Measurements from ENCODE around the gene AHCYL1. TPM values are rescaled to one million over a fixed set of nuclear protein-coding genes. Genes with fewer than 3 reads are reported as not detected.
"Not testable (repeated sequence)": the region's sequence is repeated elsewhere in the genome, so short reads cannot be mapped to it uniquely, and the experiment has no call there.

AHCYL1 gene
- 76.5 TPM for polyA plus RNA-seq (2013, experiment 1 of 2; ENCODE audit: insufficient read length)
- polyA plus RNA-seq (2013, experiment 2 of 2; ENCODE audit: insufficient read length): 85.6 TPM

GRCh38 chr1:109984456-109985246 lies at the start of gene AHCYL1:
Gene AHCYL1 (plus strand): TSS chr1:109984765. CDS start chr1:109985053, 288 bp downstream.
- peak; percentile 99 for DNase-seq

- DNase-seq: no peak
Measured at GRCh38 chr1:109935451-109935900, 49.1 kb upstream of the AHCYL1 start.

GRCh38 chr1:109937738-109938137 lies 46.8 kb upstream of the AHCYL1 start:
- DNase-seq: no peak

DNA sequence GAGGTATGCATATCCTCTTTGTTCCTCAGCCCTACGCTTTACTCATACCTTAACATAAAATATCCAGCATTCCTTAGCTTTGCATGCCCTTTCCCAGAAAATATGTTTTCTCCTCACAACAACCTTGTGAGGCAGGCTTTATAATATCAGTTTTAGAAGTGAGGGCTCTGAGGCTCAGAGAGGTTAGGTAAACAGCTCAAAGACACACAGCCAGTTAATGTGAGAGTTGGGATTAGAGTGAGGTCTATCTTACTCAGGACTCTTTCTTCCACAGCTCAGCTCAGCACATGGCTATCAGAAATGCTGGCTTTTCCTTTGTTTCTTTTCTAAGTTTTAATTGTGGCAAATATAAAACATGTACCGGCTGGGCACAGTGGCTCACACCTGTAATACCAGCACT lies 46.0 kb upstream of the AHCYL1 start:
- DNase-seq: no peak

DNA sequence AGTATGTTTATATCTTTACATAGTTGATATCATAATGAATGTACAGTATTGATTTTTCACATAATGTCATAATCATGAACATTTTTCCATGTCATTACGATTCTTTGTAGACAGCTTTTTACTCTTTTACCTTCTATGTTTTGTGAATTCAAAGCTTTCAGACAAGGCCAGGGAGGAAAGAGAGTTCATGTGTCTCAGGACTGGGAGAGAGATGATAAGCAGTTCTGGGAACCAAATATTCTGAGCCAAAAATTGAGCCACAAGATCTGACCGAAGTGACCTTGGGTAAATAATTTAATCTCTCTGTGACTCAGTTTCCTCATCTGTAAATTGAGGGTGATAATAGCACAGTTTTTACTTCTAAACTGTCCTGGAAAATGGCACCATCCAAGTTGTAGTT lies 42.1 kb upstream of the AHCYL1 start:
- DNase-seq: no peak

- no peak for DNase-seq
Measured at GRCh38 chr1:109944541-109944940, 40.0 kb upstream of the AHCYL1 start.

DNA sequence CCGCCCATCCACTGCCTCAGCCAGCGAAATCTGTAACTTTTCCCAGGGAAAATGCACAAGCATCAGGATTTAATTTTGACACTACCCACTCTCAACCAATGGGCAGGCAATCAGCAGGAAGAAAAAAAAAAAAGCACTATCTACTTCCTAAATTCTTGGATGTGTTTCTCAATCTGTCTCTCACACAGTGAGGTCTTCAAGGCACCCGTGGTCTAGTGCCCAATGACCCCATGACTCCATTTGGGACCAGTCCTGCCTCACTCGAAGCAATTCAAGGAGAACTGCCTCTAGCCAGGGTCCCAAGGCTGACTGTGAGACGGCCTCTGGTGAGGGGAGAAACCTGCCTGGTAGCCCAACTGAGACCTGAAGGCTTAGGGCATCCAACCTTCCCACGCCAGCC lies 38.1 kb upstream of the AHCYL1 start:
- no peak for DNase-seq

- no peak for DNase-seq
Measured at GRCh38 chr1:109947582-109948284, 36.8 kb upstream of the AHCYL1 start.

- no peak for DNase-seq
Measured at GRCh38 chr1:109948285-109948630, 36.3 kb upstream of the AHCYL1 start.

DNA sequence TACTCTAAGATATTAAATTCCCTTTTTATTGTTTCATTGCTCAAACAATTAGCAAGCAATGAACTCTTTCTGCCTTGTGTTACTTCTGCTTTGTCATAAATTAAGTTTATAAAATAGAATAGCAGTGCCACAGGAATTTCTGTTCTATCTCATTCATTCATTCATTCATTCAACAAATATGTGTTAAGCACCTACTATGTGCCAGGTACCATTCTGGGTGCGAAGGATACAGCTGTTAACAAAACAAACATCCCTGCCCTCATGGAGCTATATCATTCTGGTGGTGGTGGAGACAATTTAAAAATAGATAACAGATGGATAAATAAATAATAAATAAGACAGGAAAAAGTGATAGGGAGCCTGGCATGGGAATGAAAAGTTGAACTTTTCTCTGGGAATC lies 34.5 kb upstream of the AHCYL1 start:
- DNase-seq: no peak

DNA sequence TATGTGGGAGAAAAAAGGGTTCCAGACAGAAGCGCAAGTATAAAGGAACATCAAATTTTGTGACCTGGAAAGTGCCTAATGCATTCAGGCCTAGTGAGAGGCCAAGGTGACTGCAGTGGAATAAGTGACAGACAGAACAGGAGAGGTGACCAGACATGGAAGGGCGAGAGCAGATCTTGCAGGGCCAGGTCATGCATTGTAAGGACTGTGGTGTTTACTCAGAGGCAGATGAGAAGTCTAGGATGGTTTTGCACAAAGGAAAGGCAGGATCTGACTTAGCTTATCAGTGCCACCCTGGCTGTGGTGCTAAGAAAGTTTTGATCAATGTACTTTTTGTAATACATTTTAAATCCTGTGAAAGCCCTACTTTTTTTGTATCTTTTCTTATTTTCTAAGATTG lies 34.1 kb upstream of the AHCYL1 start:
- DNase-seq: no peak

- DNase-seq: not testable (repeated sequence)
Measured at GRCh38 chr1:109951501-109951900, 33.1 kb upstream of the AHCYL1 start.

- peak; percentile 55 for DNase-seq
Measured at GRCh38 chr1:109954041-109954512, 30.5 kb upstream of the AHCYL1 start.

- DNase-seq: no peak
Measured at GRCh38 chr1:109959632-109959973, 25.0 kb upstream of the AHCYL1 start.

DNA sequence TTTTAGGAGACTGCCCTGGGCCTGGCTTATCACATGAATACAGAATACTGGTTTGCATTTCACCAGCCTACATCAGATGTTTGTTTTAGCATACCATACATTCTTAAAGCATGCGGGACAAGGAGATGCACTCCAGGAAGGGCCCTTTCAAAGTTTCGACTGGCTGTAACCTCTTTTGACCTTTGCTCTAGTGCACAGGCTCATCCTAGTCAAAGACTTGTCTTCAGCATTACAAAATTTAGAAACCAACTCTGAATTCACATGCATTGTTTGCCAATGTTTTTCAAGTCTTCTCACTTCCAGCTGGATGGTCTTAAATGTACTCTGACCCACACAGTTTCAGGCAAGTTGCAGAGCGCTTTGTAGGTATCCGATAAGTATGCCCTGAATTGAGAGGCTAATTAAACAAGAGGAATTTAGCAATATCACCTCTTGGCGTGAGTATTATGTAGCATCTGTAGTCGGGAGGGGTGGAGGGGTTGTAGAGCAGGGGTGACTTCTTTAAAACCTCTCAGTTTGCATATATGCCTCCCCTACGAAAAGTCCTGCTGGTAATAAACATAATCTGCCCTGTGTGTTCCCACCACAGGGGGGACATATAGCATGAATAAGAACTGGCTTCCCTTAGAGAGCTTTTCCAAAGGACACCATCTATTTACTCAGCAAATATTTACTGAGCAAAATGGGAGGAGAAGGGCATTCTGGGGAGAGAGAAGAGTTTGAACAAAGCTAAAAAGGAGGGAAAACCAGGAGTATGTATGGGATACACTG lies 24.4 kb upstream of the AHCYL1 start:
- DNase-seq: peak; percentile 94

DNA sequence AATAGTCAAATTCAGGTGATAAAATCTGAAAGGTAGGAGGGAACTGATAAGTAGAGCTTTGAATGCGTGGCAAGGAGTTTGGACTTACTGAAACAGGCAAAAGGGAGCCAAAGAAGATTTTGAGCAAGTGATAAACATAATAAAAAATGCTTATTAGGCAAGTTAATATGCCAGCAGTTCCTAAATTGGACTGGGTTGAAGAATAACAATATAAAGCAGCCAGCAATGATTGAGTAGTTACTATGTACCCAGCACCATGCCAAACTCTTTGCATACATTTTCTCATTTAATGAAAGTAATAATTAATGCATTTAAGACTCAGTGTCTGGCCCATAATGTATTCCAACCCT lies 23.8 kb upstream of the AHCYL1 start:
- DNase-seq: no peak

GRCh38 chr1:109963864-109964263 lies 20.7 kb upstream of the AHCYL1 start:
- no peak for DNase-seq

DNA sequence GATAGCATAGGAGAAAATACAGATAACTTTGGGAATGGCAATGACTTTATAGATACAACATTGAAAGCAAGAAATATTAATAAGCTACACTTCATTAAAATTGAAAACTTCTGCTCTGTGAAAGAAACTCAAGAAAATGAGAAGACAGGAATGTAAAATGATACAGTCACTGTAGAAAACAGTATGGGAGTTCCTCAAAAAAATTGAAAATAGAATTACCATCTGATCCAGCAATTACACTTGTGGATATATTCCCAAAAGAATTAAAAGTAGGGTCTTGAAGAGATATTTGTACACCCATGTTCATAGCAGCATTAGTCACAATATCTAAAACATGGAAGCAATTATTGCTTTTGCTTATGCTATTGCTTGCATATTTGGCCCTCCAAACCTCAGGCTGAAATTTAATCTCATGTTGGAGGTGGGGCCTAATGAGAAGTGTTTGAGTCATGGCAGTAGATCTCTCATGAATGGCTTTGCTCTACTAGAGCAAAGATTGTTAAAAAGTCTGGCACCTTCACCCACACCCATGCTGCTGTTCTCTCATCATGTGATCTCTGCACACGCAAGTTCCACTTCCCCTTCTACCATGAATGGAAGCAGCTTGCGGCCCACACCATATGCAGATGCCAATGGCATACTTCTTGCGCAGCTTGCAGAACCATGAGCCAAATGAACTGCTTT lies 15.3 kb upstream of the AHCYL1 start:
- peak; percentile 88 for DNase-seq

DNA sequence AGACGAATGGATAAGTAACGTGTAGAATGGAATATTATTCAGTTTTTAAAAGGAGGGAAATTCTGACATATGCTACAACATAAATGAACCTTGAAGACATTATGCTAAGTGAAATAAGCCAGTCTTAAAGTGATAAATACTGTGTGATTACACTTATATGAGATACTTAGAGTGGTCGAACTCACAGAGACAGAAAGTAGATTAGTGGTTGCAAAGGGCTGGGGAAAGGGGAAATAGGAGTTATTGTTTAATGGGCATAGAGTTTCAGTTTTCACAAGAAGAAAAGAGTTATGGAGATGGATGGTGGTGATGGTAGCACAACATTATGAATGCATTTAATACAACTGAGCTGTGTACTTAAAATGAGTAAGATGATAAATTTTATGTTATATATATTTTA lies 14.7 kb upstream of the AHCYL1 start:
- no peak for DNase-seq

DNA sequence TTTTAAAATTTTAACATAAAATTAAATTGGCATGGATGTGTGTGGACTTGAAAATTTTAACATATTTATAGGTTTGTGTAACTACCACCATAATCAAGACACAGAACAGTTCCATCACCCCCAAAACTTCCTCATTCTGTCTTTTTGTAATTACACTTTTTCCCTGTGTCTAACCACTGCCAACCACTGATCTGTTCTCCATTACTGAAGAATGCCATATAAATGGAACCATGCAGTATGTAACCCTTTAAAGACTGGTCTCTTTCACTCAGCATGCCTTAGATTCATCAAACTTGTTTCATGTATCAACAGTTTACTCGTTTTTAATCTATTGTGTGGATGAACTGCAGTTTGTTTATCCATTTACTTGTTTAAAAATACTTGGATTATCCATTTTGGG lies 13.0 kb upstream of the AHCYL1 start:
- DNase-seq: no peak

DNA sequence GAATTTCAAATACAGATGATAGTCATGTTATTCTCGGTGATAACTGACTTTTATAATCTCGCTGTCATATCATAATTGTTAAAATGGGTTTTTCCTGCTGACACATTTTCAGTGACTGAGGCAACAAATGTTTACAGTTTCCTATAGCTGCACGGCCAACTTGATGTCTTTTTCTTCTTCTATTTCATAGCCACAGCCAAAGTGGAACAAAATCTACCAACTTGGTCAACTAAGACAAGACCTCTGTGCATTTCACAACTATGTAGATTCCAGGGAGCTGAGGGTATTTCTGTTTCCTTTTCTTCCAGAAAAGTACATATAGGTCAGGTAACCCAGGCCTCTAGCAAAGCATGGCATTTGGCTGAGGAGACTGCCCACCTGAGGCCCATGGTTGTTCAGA lies 10.4 kb upstream of the AHCYL1 start:
- no peak for DNase-seq

GRCh38 chr1:109975718-109976117 lies 8.8 kb upstream of the AHCYL1 start:
- peak; percentile 90 for DNase-seq

DNA sequence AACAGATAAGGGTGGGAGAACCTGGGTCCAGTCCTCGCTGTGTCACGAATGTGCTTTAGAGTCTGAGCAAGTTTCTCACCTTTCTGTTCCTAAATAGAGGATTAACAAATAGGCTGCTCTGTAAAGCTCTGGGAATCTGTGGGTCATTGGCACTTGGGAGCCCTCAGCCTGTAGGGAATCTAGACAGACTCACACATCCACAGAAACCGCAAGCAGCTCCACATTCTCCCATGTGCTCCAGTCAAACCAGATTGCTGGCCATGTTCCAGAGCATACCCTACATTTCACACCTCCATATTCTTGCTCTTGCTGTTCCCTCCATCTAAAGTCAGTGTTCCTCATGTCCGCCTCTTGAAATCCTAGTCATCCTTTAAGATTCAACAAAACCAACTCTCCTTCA lies 7.8 kb upstream of the AHCYL1 start:
- peak; percentile 68 for DNase-seq
